ENCODE measurements around the gene INPP4B.

The INPP4B gene

DNA sequence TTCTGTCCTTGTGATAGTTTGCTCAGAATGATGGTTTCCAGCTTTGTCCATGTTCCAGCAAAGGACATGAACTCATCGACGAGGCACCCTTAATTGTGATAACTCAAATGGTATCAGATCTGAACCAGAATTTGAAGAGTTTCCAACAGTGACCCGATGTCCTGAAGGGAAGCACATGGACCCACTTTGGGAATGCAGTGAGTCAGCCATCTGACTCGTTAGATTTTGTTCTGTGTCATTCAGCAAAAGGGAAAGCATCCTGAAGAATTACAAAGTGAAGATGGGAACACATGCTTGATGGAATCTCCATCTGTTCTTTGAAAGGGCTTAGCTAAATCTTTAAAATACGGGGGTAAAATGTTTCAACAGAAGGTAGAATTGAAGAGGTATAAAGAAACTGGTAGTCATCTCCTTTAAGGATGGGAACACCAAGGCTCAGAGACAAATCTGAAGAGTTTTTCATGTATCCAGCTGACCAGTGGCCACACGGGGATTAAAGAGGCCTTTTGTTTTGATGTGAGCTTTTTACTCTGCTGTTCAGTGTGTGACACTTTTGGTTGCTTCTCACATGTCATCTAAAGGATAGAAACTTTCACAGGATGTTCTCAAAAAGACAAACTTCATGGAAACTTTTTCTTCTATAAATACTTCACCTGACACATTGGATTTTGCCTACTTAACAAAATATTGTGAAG lies 393.8 kb downstream of the INPP4B start:
- DNase-seq, result no peak

DNA sequence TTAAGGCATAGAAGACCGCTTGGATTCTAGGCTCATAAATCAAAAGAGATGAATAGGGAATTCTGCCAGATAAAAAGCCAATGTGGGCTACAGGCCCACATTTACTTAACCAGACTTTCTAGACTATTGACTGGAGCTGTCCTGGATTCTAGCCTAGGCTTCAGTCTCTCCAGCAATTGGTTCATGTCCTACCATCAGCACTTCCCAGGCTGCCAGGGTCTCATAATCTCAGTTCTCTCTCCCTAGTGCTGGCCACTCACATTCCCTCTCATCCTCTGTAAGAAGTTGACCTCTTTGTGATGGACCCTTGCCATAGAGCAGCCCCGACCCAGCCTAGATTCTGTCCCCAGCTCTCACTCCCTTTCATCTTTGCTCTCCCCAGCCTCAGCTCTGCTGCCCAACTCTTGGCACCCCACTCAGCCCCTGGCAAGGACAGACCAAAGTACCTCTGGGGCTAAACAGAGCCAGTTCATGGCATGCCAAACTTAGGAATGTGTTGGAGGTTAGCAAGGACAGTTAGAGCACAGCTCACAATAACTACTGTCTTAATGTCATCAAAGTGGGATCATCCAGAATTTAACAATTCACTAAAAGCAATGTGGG lies 396.2 kb downstream of the INPP4B start:
- no peak for DNase-seq

- DNase-seq, result no peak
Observed at GRCh38 chr4:142447009-142447408, 399.1 kb downstream of the INPP4B start.

- DNase-seq, result no peak
Observed at GRCh38 chr4:142443469-142443868, 402.6 kb downstream of the INPP4B start.

- DNase-seq, result no peak
Observed at GRCh38 chr4:142440093-142440492, 406.0 kb downstream of the INPP4B start.

- DNase-seq, result no peak
Observed at GRCh38 chr4:142435599-142436235, 410.4 kb downstream of the INPP4B start.

GRCh38 chr4:142434519-142435224 lies 411.4 kb downstream of the INPP4B start:
- DNase-seq, result no peak

- no peak for DNase-seq
Observed at GRCh38 chr4:142428715-142429114, 417.4 kb downstream of the INPP4B start.

- DNase-seq, result no peak
Observed at GRCh38 chr4:142427456-142427855, 418.6 kb downstream of the INPP4B start.

- no peak for DNase-seq
Observed at GRCh38 chr4:142423861-142424260, 422.2 kb downstream of the INPP4B start.

DNA sequence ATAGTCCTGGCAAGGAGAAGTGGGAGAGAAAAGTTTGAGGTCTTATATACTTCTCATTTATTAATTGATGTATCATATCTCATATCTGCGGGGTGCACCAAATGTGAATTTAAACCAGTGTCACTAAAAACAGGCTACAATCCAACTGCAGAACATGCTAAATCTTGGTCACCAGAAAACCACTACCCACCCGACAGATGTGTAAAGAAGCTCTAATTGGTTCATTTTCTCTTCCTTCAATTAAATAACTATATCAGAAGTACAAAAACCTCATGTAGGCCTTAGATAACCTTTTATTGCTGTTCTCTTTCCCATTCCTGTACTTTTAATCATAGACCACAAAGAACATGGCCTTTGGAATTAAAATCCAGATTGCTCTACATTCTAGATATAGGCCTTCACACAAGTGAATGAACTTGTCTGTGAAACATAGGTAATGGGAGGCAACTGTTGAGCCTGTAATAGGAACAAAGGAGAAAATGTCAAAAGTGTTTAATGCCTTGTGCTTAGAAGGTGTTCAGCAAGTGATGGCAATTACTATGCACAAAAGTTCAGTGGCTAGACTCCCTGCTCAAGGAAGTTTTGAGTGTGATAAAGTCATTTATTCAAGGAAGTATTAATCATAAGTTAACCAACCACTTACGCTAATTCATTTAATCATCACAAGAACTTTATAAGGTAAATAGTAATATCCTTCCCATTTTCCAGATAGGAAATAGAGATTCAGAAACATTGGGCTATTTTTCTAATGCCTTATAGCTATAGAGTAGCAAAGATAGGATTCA lies 425.6 kb downstream of the INPP4B start:
- no peak for DNase-seq

GRCh38 chr4:142419712-142420111 lies 426.4 kb downstream of the INPP4B start:
- no peak for DNase-seq

DNA sequence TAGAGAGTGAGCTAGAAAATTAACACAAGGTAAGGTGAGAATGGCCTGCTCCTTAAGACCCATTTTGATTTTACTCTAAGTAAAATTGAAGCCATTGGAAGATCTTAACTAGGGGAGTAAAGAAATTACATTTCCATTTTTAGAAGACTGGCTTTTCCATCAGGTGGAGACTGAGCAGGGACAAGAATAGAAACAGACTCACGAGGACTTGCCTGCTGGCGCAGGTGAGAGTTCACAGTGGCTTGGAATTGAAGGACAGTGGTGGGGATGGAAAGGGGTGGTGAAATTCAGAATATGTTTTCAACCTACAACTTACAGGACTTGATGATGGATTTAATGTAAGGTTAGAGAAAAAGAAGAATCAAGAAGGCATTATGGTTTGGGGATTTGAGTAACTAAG lies 427.4 kb downstream of the INPP4B start:
- no peak for DNase-seq

DNA sequence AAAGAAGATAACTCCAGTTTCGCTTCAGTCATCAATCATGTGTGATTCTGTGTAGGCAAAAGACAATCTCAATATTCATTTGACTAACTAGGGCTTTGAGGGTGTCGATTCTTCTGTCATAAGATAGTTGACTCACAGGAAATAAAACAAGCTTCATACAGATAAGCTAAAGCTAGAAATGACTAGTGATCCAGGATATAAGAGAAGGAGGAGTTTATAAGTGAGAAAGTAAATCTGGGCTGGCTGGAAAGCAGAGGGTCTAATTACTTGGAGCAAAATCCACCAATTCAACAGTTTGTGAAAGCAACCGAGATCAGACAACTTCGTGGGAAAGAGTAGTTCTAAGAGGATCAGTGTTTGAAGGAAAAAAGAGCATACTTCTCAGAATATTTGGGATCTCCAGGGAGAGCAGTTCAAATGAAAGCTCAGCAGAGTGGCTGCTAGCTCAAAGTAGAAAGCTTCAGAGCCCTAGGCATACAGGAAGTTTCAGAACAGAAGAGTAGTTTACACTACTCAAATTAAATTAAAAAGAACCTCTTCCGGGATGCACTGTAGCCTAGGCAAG lies 429.3 kb downstream of the INPP4B start:
- DNase-seq, result no peak

- DNase-seq, result no peak
Observed at GRCh38 chr4:142416121-142416520, 430.0 kb downstream of the INPP4B start.

DNA sequence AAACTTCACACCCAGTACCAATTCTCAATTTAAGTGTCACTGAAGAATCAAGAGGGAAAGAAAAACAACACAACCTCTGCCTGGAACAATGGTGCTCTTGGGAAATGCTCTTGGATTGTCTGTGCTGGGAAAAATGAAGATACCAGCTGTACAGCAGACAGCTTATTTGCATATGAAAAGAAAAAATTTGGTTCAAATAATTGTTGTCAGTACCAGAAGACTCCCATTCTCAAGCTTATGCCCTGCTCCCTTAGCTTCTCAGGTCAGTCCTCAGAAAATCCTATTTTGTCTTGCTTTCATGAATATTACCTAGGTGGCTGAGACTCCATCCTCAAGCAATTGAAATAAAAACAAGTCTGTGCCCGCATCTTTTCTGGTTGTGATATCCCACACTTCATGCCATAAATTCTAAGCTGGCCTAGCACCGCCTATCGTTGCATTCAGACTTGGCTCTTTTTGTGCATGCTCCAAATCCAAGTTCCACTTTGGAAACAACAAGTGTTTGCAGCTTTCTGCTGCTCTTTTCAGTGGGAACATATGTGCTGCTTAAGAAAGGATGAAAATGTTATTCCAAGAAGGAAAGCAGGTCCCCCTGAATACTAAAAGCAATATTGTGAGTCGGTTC lies 431.6 kb downstream of the INPP4B start:
- no peak for DNase-seq

GRCh38 chr4:142413485-142413884 lies 432.6 kb downstream of the INPP4B start:
- no peak for DNase-seq

DNA sequence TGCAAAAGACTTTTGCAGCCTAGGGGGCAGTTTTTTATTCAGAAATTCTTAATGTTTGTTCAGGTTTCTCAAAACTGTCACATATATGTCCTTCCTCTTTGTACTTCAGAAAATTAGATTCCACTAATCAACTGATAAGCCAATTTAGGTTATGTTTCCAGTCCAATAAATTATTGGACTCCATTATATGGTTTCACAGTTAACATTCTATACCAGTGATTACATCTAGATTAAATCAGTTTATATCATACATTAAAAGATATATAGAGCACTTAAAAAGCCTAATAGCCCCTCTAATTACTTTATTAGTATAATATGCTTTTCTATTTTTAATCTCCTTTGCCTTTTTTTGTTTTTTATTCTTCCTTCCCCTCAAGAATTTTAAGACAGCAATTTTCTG lies 434.1 kb downstream of the INPP4B start:
- no peak for DNase-seq

DNA sequence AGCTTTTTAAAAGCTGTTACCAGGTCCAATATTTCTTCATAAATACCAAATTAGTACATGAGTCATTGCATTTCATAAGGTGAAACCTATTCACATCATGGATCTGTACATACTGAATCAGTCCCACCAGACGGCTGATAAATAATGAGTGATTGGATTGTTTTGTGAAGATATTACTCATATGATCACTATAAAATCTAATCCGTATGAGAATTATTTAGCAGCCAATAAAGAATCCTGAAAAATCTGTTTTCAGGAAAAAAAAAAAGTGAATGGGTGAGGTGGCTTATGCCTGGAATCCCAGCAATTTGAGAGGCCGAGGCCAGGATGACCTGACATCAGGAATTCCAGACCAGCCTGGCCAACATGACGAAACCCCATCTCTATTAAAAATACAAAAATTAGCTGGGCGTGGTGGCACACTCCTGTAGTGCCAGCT lies 438.1 kb downstream of the INPP4B start:
- DNase-seq, result no peak

DNA sequence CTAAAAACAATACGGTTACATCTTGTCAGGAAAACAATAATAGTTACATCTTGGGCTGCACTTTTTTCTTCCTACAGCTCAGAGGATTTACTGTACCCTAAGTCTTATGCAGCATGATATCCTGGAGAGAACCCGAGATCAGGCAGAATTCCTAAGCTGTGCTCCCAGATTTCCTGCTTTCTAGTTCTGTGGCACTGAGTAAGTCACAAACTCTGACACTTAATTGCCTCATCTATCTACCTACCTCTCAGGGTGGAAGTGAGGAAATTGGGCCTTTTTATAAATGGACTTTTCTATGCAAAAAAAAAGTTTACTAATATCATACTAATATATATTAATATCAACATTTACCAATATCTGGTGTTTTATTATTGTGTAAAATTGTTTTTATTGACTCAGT lies 438.5 kb downstream of the INPP4B start:
- no peak for DNase-seq

DNA sequence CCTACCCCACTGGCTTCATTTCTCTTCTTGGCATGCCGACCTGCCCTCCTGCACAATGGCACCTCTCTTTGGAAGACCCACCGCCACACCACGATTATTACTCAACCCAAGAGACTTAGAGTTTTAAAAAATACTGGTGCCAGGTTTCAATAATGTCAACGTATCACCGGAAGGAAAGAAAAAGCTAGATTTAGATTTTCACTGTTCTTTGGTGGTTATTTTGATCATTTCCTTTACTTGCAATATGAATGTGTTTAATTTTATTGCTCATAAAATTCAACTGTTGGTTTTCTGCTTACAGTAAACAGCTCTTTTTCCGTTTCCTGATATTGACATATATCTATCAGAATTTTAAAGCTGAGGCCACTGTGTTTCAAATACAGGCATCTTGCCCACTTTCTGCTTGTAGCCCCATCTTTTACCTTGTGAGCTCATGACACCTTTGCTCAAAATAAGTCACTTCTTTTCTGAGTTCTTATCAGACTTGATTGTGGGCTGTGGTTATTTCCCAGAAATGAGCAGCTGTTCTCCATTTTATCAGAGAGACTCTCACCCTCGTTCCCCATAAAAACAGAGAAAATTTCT lies 439.1 kb downstream of the INPP4B start:
- peak; percentile 39 to 56 for DNase-seq

DNA sequence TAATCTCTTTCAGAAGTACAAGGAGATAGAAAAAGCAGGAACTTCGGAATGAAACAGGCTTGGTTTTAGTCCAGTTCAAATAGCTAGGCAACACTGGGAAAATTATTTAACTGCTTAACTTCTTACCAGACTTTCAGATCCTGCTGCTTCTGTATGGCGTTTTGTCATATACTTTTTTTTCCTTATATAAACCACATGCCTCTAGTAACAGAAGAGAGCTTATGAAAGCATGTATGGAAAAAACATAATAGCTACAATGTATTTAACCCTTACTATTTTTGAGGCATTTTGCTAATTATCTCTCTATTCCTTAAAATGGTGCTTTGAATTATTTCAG lies 439.6 kb downstream of the INPP4B start:
- no peak for DNase-seq
